ENCODE results near the gene ARMC9.
"Not testable (repeated sequence)": the region's sequence is repeated elsewhere in the genome, so short reads cannot be mapped to it uniquely, and the experiment has no call there.

Gene ARMC9

DNA sequence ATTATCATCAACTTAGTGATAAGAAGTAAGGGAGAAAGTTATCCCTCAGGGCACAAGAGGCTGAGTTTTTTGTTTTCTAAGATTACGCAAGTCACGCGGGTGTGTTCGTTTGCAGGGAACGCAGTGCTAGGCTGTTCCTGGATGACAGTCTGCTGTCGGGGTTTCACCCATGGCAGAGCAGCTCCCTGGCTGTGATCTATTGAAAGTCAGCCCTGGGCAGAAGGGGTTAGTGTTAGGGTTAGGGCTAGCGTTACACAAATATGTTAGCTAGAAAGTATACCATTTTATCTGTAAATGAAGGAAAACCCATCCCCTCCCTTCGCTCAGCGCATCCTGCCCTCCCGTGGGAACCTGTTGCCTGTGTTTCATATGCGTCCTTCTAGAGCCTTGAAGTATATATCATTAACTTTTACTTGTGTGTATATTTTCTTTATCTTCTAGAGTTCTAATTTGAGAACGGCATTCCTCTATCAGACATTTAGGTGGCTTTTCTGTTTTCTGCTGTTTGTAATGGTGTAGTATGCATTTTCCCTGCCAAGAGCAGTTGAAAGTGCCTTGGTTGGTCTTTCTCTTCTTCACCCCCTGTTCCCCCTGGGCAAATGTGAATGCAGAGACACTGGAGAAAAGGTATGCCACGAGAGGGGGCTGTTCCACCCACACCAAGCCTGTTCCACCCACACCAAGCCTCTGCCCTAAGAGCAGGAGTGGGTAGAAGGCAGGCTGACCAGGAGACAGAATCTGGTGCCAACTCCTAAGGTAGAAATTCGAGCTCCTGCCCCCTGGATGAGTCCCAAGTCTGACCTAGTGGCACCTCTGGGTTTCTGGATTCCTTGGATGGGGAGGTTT, 47.0 kb downstream of the ARMC9 start:
- no peak for DNase-seq

DNA sequence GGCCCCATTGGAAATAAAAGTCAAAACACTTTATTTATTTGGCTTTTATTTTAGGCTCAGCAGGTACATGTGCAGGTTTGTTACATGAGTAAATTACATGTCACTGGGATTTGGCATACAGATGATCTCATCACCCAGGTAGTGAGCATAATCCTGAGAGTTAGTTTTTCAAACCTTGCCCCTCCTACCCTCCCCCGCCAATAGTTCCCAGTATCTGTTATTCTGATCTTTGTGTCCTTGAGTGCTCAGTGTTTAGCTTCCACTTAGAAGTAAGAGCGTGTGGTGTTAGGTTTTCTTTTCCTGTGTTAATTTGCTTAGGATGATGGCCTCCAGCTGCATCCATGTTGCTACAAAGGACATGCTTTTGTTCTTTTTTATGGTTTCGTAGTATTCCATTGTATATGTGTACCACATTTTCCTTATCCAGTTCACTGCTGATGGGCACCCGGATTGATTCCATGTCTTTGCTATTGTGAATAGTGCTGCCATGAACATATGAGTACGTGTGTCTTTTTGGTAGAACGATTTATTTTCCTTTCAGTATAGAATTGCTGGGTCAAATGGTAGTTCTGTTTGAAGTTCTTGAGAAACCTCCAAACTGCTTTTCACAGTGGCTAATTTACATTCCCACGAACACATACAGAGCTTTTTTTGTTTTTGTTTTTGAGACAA, 47.9 kb downstream of the ARMC9 start:
- DNase-seq = no peak

DNA sequence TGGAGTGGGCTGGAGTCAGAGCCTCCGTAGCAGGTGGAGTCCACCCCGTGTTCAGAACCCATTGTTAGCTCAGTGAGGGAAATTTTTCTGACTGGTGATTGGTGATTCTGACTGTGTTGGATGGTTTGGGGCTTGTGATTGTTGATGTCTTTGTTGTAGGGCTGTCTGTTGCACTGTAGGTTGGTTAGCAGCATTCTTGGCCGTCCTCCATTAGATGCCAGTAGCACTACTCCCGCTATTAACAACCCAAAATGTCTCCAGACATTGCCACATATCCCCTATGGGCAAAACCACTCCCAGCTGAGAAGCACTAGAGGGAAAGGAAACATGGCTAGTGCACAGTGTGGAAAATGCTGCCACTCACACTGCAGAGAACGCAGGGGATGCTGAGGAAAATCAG, 51.7 kb downstream of the ARMC9 start:
- no peak for DNase-seq

DNA sequence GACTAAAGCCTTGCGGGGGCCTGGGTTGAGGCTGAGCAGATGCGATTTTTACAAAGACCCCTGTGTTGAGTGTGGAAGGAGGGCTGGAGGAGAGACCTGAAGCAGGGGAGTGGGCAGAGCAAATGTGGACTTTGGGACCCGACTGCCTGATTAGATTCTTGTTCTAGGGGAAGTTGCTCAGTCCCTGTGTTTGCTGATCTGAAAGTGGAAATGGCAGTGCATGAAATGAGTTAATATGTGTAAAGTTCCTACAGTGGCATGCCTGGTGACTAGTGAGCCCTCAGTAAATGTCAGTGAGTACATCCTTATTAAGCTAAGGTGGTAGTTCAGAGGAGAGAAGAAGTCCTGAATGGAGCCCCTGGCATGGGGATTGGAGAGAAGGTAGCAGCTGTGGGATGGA, 52.3 kb downstream of the ARMC9 start:
- DNase-seq = no peak

DNA sequence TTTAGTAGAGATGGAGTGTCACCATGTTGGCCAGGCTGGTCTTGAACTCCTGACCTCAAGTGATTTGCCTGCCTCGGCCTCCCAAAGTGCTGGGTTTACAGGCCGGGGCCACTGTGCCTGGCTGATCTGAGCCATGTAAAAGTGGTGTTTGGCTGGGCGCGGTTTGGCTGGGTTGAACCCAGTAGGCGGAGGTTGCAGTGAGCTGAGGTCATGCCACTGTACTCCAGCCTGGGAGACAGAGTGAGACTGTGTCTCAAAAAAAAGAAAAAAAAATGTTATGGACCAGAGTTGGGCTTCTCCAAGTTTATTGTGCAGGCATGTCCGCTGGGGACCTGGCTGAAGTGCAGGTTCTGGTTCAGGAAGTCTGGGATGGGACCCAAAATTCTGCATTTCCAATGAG, 54.9 kb downstream of the ARMC9 start:
- DNase-seq = not testable (repeated sequence)

DNA sequence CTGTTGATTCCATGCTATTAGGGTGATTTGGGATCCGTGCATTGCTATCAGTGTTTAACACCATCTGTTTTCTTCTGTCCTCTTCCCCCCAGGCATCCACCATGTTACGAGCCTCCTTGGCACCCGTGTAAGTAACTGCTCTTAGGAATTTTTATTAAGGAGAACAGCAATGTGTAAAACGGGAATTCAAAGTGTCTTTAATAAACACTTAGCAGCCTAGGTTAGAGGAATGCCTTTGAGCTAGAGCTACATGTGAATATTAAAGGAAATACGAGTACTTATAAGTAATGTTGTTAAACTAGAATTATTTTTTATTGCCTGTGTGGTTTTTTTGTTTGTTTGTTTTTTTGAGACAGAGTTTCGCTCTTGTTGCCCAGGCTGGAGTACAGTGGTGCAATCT, 58.1 kb downstream of the ARMC9 start:
- DNase-seq = no peak

DNA sequence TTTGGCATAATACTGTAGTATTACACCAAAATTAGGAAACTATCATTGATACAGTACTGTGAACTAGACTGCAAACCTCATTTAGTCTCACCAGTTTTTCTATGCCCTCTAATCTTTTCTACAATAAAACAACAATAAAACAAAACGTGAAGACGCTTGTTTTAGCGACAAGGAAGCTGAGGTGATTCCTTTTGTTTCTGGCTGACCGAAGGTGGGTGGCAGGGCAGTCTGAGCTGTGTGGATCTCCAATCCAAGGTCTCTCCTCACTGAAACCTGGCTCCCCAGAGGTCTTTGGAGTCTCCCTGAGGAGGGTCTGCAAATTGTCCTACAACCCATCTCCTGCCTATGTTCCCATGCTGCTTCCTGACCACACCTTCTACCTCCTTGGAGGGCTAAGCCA, 59.3 kb downstream of the ARMC9 start:
- DNase-seq = no peak

DNA sequence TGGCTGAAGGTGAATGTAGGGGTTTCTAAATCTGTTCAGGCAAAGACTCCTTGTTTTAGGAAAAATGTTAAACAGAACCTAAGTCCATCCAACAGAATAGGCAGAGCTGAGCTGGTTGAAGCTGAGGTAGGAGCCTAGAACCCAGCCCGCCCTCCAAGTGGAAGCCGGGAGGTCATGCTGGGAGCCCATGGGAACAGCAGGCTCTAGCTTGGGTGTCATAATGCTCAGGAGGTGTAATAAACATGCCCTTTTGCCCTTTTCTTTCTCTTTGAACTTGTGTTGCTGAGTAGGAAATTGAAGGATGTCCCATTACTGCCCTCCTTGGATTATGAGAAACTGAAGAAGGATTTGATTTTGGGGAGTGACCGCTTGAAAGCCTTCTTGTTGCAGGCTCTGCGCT, 60.3 kb downstream of the ARMC9 start:
- no peak for DNase-seq

DNA sequence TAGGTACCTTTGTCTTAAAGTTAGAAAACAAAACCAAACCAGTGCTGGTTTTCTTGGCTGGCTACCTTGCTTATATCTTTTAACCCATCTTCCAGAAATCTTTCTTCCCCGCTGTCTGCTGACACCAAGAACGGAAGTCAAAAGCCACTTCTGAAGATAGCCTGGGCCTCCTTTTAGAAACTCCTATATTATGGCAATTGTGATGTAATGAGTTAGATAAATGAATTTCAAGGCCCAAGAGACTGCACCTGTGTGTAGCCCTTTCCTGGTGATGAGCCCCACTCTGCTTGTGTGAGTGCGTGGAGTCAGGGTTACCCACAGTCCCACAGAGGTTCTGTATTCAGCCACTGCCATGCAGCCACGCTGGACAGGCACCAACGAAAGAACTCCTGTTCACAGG, 60.7 kb downstream of the ARMC9 start:
- DNase-seq = no peak

DNA sequence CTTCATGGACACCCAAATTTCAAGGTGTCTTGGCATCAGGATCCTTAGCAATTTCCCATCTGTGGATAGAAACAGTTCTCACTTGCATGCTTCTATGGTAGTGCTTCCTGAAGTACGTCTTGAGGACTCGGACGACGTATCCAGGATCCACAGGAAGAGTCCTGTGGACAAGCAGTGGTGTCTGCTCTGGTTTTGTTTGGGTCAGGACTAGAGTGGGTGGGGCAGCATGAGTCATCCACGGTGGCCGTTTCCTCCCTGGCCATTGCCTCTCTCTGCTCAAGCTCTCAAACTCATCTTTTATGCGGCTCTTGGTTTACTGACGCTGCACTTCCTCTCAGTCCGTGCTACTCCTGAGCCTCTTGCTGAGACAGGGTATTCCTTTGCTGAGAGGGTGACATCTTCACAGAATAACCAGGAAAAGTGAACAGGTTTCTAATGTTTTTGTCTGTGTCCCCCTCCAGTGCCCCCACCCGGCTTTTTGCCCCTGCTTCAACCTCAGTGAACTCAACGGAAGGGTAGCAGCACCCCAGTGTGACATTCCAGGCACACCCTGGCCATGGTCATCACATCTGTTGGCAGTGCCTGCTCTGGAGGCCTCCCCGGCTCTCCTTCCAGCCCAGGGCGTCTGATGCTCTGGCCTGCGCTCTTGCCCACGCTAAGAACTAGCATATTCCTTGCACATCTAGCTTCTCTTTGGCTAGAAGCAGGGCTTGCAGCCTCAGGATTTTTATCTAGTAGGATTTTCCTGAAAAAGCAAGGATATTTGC, 62.2 kb downstream of the ARMC9 start:
- no peak for DNase-seq

DNA sequence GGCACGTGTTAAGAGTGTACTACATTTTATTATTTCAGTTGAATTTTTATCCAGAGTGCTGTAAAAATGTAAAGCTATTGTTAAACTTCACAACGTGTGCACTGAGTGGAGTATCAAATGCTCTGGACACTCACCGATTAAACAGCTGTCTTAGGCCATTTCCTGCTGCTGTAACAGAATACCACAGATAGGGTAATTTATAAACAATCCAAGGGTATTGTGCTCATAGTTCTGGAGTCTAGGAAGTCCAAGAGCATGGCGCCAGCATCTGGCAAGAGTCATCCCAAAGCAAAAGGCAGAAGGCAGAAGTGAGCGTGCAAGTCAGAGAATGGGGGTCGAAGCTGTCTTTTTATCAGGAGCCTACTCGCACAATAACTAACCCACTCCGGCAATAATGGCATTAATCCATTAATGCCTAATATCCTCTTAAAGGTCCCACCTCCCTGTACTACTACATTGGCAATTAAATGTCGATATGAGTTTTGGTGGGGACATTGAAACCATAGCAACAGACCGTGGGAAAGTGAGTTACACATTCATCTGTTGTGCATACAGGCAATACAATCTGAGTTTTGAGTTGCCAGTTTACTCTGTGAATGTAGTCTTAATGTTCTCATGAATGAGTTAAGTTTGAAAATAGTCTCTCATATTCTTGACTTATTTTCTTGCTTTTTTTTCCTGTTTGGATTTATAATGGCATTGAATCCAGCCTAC, 64.8 kb downstream of the ARMC9 start:
- DNase-seq = no peak

DNA sequence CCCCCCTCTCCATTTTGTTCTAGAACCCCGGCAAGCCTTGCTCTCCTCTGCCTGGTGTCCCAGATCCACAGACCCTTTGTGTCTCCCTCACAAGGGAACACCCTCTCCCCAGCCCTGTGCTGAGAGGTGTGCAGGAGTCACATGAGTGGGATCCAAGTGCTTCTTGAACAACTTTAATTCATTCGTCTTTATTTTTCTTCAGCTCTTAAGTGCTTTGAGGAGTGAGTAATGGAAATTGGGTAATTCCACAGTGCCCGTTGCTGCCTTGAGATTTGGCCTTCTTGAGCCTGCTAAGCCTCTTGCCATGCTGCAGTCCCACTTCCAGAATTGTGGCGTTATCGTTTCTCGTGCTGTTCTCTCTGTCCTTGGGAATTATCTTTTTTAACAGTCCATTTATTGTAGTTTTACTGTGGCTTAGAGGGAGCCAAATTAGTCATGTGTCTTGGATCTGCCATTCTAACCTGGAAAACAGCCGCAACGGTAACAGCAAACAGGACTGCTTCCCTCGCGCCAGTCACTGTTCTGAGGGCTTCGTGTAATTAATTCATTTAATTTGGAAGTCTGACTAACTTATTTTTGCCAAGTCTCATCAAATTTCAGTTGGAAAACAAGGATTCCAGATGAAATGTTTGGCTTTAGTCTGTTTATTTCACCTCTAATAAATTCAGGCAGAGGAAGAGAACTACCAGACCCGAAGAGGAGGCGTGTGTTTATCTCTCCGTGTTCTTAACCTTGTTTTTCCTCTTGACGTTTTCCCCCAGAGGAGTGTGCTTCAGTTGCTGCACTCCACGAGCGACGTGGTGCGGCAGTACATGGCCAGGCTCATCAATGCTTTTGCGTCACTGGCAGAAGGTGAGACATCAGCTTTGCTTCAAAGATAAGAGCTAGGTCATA, 72.0 kb downstream of the ARMC9 start:
- no peak for DNase-seq

DNA sequence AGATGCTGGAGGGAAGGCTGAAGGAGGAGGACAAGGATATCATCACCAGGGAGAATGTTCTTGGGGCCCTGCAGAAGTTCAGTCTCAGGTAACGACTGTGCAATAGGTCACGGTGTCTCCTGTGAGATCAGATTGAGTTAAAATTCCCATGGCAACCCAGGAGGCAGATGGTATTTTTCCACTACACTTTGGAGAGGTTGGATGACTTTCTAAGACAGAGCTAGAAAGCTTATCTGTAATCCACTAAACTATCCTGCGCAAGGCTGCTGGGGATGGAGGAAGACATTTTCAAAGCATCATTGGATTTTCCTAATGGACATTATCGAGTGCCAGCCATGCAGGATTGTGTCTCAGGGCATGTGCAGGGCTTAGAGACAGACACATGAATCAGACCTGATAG, 74.6 kb downstream of the ARMC9 start:
- no peak for DNase-seq

DNA sequence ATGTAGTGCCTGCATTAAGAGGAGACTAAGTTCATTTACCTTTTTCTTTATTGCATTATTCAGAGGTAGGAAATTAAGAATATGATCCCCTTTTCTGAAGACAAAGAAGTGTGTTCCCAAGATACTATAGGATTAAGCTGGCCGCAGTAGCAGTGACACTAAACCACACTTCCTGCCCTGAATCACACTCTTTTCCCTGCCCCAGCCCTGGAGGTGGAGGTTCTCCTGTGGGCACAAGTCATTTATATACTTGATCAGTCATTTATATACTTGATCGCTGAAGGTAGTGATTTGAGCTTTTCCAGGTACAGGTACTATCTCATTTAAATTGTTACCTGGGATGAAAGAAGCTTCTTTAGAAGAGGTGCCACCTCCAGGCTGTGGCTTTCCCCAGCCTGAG, 78.6 kb downstream of the ARMC9 start:
- no peak for DNase-seq

DNA sequence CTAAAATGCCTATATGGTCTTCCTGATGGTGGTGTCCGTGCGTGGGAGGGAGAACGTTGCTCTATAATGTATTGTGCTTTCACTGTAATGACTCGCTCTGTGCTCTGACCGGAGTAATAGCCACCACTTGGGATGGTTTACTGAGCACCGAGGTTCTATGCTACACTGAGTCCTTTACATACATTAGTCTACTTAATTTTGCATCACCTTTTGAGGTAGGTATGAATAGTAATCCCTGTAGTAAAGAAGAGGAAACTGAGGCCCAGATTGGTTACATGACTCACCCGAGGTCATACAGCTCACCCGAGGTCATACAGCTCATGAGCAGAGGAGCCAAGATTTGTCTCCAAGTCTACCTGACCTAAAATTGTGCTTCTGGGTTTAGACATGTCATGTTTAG, 79.5 kb downstream of the ARMC9 start:
- DNase-seq = no peak

DNA sequence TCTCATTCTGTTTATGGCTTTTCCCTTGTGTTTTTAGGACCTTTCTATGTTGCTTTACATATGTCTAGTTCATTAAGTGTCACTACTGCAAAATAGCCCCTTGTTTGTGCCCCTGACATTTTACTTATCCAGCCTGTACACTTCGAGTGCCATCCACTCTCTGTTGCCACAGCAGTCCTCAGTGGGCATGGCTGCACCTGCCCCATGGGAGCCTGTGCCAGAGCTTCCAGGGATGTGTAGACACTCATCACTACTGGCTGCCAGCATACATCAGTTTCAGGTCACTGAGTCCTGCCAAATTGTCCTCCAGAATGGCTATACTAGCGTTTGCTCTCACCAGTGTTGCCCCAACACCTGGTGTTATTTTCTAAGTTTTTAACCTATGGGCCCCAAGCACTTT, 80.4 kb downstream of the ARMC9 start:
- no peak for DNase-seq

DNA sequence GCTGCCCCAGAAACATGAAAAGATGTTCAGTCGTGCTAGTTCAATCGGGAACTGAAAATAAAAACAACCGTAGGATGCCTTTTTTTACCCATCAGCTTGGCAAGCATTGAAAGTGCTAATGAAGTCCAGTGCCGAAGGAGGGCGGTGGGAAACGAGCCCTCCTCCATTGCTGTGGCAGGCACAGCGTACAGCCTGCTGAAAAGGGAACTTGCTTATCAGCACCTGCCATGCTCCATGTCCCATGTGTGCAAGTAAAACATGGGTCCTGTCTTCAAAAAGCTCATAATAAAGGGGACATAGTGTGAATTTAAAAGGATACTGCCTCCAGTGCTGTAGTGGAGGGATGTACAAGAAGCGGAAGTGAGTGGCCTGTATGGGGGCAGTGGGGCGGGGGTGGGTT, 82.4 kb downstream of the ARMC9 start:
- DNase-seq = no peak

DNA sequence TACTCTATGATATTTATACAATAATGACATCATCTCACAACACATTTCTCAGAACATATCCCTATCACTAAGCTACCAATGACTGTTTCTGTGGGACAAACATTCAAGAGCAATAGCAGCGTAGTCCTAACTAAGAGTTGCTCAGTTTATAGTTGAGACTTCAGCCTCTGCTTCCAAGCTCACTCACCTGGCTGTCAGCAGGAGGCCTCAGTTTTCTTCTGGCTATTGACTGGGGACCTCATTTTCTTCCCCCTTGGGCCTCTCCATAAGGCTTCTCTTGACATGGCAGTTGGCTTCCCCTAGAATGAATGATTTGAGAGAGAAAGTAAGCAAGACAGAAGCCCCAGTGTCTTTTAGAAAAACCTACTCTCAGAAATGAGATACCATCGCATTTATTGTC, 85.9 kb downstream of the ARMC9 start:
- DNase-seq = no peak

DNA sequence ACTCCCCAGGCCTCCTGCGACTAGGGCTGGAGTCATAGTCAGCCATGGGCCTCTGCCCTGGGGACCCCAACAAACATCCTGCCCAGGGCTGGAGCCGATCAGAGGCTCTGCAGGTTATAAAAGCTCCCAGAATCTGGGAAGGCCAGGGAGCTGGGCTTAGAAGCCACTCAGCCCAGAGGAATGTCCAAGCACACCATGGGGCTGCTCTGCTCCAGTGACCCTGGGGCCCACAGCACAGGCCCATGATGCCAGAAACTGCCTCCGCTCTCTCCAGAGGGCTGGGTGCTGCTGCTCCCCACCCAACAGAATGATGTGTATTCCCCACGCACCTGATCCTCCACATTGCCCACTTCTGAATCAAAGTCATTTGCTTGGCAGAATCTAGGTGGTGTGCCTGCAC, 88.5 kb downstream of the ARMC9 start:
- no peak for DNase-seq

DNA sequence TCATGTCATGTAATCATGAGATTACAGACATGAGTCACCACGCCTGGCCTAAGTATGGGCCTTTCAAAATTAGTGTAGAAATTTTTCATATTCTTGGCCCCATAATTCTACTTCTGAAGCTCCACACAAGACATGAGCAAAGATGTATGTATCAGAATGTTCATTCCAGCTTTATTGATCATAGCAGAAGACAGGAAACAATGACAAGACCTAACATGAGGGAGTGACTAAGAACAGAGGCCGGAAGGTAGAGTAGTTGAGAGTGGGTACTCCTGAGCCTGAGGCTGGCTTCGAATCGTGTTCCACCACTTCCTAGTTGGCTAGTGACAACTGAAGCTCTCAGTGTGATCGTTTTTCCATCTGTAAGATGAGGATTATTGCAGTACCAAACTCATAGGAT, 89.3 kb downstream of the ARMC9 start:
- no peak for DNase-seq

DNA sequence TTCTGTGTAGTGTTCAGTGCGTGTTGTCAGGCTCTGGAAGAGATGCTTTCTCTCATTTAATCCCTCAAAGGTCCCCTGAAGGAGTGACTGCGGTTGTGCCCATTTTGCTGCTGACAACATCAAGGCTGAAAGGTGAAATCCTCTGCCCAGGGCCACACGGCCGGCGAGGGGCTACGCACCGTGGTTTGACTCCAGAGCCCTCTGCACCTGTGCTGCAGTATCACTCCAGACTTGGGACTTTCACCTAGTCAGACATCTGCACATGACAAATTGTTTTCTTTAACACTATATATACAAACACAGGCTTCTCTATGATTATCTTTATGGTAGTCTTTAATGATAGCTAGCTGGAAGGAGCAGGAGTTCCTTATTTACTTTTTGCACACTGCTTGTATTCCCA, 90.2 kb downstream of the ARMC9 start:
- DNase-seq = no peak

DNA sequence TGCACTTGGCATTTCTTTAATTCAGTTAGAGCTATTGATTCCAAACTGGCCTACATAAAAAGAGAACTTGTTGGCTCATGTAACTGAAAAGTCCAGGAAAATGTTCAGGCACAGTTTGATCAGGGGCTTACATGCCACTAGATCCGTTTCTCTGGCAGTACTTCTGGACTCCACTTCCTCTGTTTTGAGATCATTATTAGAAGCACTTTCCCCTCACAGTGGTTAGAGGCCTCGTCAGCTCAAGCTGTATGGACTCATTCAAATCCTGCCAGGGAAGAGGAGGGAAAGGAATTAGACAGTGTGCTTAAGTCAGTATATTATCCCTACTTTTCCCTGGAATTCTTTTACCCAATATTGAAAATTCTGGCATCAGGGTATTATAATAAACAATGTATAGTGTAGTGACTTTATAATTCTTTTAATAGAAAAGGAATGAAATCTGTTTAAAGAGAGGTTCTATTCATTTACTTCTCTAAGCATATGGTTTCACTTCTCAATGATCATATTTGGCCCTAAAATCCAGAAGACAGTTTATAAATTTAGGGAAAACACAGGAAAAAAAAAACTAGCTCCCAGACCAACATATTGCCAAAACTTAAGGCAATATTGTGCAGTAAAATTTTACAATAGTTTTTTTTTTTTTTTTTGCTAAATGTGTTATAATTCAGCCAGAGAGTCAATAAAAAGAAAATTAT, 92.0 kb downstream of the ARMC9 start:
- DNase-seq = no peak

Measured in stimulated activated CD4-positive, alpha-beta T cell treated with anti-CD3 and anti-CD28 coated beads, Interleukin-2, amount 100 ng/mL, for 24 hours (primary cell).